ENCODE results near the gene RAB37.

Gene RAB37

GRCh38 chr17:74728702-74729075 is 8.4 kb upstream of the RAB37 start:
- no peak for DNase-seq (ENCODE audit: low spot score)

- no peak for DNase-seq (ENCODE audit: low spot score)
Measured at GRCh38 chr17:74729368-74729767, 7.7 kb upstream of the RAB37 start.

DNA sequence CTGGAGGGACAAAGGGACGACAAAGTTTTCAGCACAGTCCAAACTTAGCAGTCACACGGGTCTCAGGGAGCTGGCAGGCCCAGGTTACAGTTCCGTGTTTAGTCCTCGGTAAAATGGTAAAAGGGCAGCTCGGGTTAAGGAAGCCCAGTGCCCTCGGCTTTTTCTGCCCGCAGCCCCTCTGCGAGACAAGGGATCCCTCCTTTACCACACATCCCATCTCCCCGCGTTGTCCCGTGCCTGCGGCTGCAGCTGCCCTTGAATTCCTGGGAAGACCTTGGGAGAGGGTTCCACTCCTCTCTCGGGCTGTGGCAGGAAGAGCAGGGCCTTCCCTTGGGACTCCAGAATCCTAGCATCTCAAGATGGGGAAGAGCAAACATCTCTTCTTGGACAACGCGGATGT is 7.2 kb upstream of the RAB37 start:
- DNase-seq (ENCODE audit: low spot score) = no peak

GRCh38 chr17:74730491-74731346 is 6.3 kb upstream of the RAB37 start:
- peak; percentile 81 for DNase-seq (ENCODE audit: low spot score)

GRCh38 chr17:74731347-74731605 is 5.8 kb upstream of the RAB37 start:
- DNase-seq (ENCODE audit: low spot score) = no peak

- DNase-seq (ENCODE audit: low spot score) = no peak
Measured at GRCh38 chr17:74732042-74732867, 4.8 kb upstream of the RAB37 start.

- no peak for DNase-seq (ENCODE audit: low spot score)
Measured at GRCh38 chr17:74733365-74734122, 3.5 kb upstream of the RAB37 start.

DNA sequence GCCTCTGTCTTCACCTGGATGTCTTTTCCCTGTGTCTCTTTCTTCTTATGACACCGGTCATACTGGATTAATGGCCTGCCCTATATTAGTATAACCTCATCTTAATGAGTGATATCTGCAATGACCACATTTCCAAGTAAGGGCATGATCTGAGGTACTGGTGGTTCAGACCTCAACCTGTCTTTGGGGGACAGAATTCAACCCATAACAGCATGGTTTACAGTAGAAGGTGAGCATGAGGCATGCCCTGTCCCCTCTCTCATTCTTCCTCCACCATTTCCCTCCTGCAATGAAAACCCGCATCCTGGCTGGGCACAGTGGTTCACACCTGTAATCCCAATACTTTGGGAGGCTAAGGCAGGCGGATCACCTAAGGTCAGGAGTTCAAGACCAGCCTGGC is 2.8 kb upstream of the RAB37 start:
- DNase-seq (ENCODE audit: low spot score) = no peak

DNA sequence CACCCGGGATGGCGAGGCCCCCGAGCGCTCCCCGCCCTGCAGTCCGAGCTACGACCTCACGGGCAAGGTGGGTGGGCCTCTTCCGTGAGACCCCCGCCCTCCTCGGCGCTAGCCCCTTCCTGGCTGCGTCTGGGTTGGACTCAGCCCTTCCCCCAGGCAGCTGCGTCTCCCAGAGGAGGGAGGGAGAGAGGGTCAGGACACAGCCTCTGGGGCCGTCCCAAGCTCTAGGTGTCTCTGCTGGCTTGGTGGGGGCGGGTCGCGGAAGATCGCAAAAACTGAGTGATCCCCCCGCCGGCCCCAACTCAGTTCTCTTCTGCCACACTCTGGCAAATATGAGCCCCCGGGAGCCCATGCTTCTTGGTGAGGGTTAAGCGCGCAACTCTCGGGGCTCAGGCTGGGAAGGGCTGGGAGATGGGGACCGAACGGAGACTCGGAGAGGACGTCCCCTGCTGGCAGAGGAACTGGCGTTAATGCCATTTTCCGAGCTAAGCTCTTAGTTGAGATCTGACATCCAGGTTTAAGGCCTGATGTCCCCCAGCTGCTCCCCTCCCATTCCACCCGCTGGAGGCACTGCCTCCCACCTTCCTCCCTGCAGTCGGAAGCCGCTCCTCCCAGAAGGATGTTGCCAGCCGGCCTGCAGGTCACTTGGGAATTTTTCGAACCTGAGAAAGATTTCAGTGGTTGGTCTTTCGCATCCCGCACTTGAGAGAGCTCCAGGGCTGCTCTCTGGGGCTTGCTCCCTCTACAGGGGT is 419 bp downstream of the RAB37 start:
- DNase-seq (ENCODE audit: low spot score) = peak; percentile 51

- peak; percentile 84 for DNase-seq (ENCODE audit: low spot score)
Measured at GRCh38 chr17:74738051-74738996, 1.3 kb downstream of the RAB37 start.

DNA sequence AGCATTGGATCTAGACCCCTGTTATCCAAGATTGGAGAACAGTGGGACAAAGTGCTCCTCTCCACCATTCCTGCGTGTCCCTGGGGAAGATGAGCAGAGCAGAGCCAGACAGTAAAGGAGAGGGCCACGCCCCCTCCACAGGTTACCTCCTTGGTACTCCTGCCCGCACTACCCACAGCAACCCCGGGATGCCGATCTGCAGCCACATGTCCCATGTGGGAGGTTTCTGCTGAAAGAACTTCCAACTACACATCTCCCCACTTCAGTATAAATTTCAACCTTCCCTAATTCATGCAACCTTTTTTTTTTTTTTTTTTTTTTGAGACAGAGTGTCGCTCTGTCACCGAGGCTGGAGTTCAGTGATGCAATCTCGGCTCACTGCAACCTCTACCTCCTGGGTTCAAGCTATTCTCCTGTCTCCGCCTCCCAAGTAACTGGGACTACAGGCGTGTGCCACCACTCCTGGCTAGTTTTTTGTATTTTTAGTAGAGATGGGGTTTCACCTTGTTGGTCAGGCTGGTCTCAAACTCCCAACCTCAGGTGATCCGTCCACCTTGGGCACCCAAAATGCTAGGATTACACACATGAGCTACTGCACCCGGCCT is 2.3 kb downstream of the RAB37 start:
- DNase-seq (ENCODE audit: low spot score) = no peak

GRCh38 chr17:74740173-74740572 is 3.1 kb downstream of the RAB37 start:
- DNase-seq (ENCODE audit: low spot score) = no peak

- no peak for DNase-seq (ENCODE audit: low spot score)
Measured at GRCh38 chr17:74740641-74741387, 3.8 kb downstream of the RAB37 start.

DNA sequence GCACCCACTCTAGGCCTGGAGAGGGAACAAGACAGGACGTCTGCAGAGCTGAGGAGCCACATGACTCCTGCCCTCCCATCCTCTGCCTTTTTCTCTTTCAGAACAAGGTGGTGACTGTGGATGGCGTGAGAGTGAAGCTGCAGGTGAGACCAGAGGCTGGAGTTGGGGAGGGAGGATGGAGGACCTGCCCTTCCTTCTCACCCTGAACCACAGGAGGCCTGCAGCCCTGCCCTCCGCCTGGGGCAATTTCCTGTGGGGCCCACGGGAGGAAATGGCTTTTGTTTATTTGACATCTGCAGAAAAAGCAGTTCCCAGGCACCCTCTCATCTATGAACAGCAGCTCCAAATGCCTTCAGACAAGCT is 5.1 kb downstream of the RAB37 start:
- DNase-seq (ENCODE audit: low spot score) = peak; percentile 56

- DNase-seq (ENCODE audit: low spot score) = no peak
Measured at GRCh38 chr17:74742978-74743545, 6.0 kb downstream of the RAB37 start.

DNA sequence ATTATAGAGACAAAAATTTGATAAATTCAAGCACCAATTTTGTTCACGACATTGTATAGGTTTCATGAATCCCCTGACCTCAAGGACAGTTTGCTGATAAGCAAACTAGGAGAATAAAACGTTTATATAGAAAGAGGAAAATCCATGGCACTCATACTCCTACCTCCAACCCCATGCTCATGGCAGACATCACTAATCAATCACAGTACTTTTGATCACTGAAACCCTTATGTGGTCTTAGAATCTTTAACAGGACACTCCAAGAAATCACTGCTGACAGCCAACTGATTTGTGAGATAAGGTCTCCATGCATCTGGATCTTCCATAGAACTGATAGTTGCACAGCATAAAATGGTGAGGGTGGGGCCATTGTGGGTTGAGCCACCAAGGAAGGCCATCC is 6.7 kb downstream of the RAB37 start:
- no peak for DNase-seq (ENCODE audit: low spot score)

GRCh38 chr17:74744349-74744713 is 7.3 kb downstream of the RAB37 start:
- DNase-seq (ENCODE audit: low spot score) = no peak

- DNase-seq (ENCODE audit: low spot score) = peak; percentile 87
Measured at GRCh38 chr17:74744714-74745547, 7.9 kb downstream of the RAB37 start.

Measured in CD4-positive, alpha-beta T cell treated with Interleukin-2 at 100 ng/mL for 4 hours (primary cell).